Gastrocnemius medialis (tissue), 4 donors: ENCODE results near the gene IDH3A. TPM values are rescaled to one million over a fixed set of nuclear protein-coding genes. Genes with fewer than 3 reads are reported as not detected.

Experiments used
- ATAC-seq, 2 donors: fragments of 150-250 bp; one replicate each; pipeline ENCODE4 v1.9.1; 2016
- DNase-seq, 2 donors: peaks; one replicate each; pipeline ENCODE4 v3.0.0-alpha.2; 2019
- H3K27ac ChIP-seq, 4 donors: fragments of 200-600 bp; sonication (generic); 1 replicate in 1 of 4; 2 replicates in 3 of 4; pipeline ENCODE4 v1.5.1; 2016 to 2018; ENCODE audit warnings: mild to moderate bottlenecking in 2 of 4, moderate library complexity in 1 of 4
- H3K27me3 ChIP-seq, 3 donors: fragments of 200-600 bp; sonication (generic) in 2 of 3; 1 replicate in 1 of 3; 2 replicates in 2 of 3; pipeline versions ENCODE4 v1.5.1 to v1.6.0; 2016 to 2019; ENCODE audit warnings: mild to moderate bottlenecking in 1 of 3, moderate library complexity in 1 of 3
- H3K36me3 ChIP-seq, 2 donors: fragments of 200-600 bp; sonication (generic) in 1 of 2; one replicate each; pipeline ENCODE4 v1.5.1; 2017 to 2018
- H3K4me1 ChIP-seq, 2 donors: fragments of 200-600 bp; sonication (generic) in 1 of 2; one replicate each; pipeline ENCODE4 v1.5.1; 2016 to 2017; ENCODE audit warnings: mild to moderate bottlenecking in 2 of 2
- H3K4me3 ChIP-seq, 4 donors: fragments of 200-600 bp; sonication (generic) in 3 of 4; 1 replicate in 1 of 4; 2 replicates in 3 of 4; pipeline ENCODE4 v1.5.1; 2016 to 2019; ENCODE audit warnings: mild to moderate bottlenecking in 2 of 4
- H3K9me3 ChIP-seq, 3 donors: fragments of 200-600 bp; sonication (generic) in 2 of 3; 1 replicate in 1 of 3; 2 replicates in 2 of 3; pipeline ENCODE4 v1.5.1; 2016 to 2019
- CTCF ChIP-seq, 5 experiments: fragments of 450-650 bp in 3 of 5; fragments of 200-600 bp in 2 of 5; sonication (generic) in 2 of 5; IDR thresholded peaks in 4 of 5; conservative IDR thresholded peaks in 1 of 5; 1 replicate in 4 of 5; 2 replicates in 1 of 5; pipeline ENCODE4 v1.5.1; 2016 to 2019; ENCODE audit warnings: antibody characterized with exemption in 5 of 5, mild to moderate bottlenecking in 3 of 5, moderate library complexity in 3 of 5
- POLR2A ChIP-seq, 2 donors: fragments of 450-650 bp; IDR thresholded peaks; one replicate each; pipeline ENCODE4 v1.6.1; 2017; ENCODE audit warnings: antibody characterized with exemption in 2 of 2, mild to moderate bottlenecking in 2 of 2, moderate library complexity in 2 of 2
- in situ Hi-C, 4 donors: fragments of 200-750 bp; cut with MboI; loops; one replicate each; pipeline versions ENCODE4 v1.15.0 to v1.8.0; 2017; ENCODE audit warnings: low sequenced_read_pairs in 4 of 4
- intact Hi-C: fragments of 100-400 bp; cut with DNase I; formaldehyde crosslinking; loops from one replicate; pipeline ENCODE4 v1.15.1; 2023; ENCODE audit warnings: low total_unique reads
- total RNA-seq, 4 donors: library from RNA; depleted of rRNA; stranded (reverse); fragments of >200 nt; gene quantifications; one replicate each; pipeline versions ENCODE4 v1.1.0 to v1.2.3, GENCODE V29; 2016

Gene IDH3A
- total RNA-seq, 4 donors from 2014 or later: 133 to 202 (median 168) TPM

GRCh38 chr15:78159395-78159794 is 10.2 kb downstream of the IDH3A start:
- H3K4me3 ChIP-seq: no peak overlapping the region
- TF ChIP-seq CTCF (IDR thresholded peaks at IDR 0.05 in 4 of 5, conservative IDR thresholded peaks at IDR 0.05 in 1 of 5) (no peak), POLR2A (IDR thresholded peaks at IDR 0.05) (no peak)
- peaks cover 23 to 27% of the 10 kb centered on the region in 2 donors for H3K4me1 ChIP-seq
- intact Hi-C loops: no loop called here
- no peaks in the 10 kb centered on the region for H3K27me3 ChIP-seq
- peaks cover 0 to 67% of the 10 kb centered on the region in 2 donors for H3K36me3 ChIP-seq
- H3K9me3 ChIP-seq: no peaks in the 10 kb centered on the region
- ATAC-seq (no peak), DNase-seq (no peak)
- no peak overlapping the region for H3K27ac ChIP-seq
- in situ Hi-C loops: no loop called here

- DNase-seq (no peak), ATAC-seq (no peak)
- TF ChIP-seq POLR2A (IDR thresholded peaks at IDR 0.05) (no peak), CTCF (IDR thresholded peaks at IDR 0.05 in 4 of 5, conservative IDR thresholded peaks at IDR 0.05 in 1 of 5) (no peak)
- H3K27me3 ChIP-seq: no peaks in the 10 kb centered on the region
- no peaks in the 10 kb centered on the region for H3K9me3 ChIP-seq
- H3K36me3 ChIP-seq: peaks cover 5 to 93% of the 10 kb centered on the region in 2 donors
- in situ Hi-C loops: no loop called here
- intact Hi-C loops: no loop called here
- no peak overlapping the region for H3K27ac ChIP-seq
- no peak overlapping the region for H3K4me3 ChIP-seq
- peaks cover 0 to 2% of the 10 kb centered on the region in 2 donors for H3K4me1 ChIP-seq
These were observed 12.9 kb downstream of the IDH3A start for GRCh38 chr15:78162038-78162437.

GRCh38 chr15:78164010-78164409 is 14.8 kb downstream of the IDH3A start:
- Histone ChIP-seq H3K4me1 (no peaks in the 10 kb centered on the region), H3K36me3 (peaks cover 5 to 99% of the 10 kb centered on the region in 2 donors), H3K27ac (no peak overlapping the region), H3K4me3 (no peak overlapping the region), H3K27me3 (no peaks in the 10 kb centered on the region), H3K9me3 (no peaks in the 10 kb centered on the region)
- intact Hi-C loops (no loop called here), in situ Hi-C loops (no loop called here)
- TF ChIP-seq CTCF (IDR thresholded peaks at IDR 0.05 in 4 of 5, conservative IDR thresholded peaks at IDR 0.05 in 1 of 5): no peak
- TF ChIP-seq POLR2A (IDR thresholded peaks at IDR 0.05): no peak
- DNase-seq (no peak), ATAC-seq (no peak)

- peaks cover 0 to 6% of the 10 kb centered on the region in 2 donors for H3K4me1 ChIP-seq
- H3K27me3 ChIP-seq: no peaks in the 10 kb centered on the region
- no peaks in the 10 kb centered on the region for H3K9me3 ChIP-seq
- intact Hi-C loops (no loop called here), in situ Hi-C loops (no loop called here)
- H3K36me3 ChIP-seq: peaks cover 9 to 100% of the 10 kb centered on the region in 2 donors
- TF ChIP-seq POLR2A (IDR thresholded peaks at IDR 0.05) (no peak), CTCF (IDR thresholded peaks at IDR 0.05 in 4 of 5, conservative IDR thresholded peaks at IDR 0.05 in 1 of 5) (no peak)
- DNase-seq (no peak), ATAC-seq (no peak)
- H3K4me3 ChIP-seq: no peak overlapping the region
- H3K27ac ChIP-seq: no peak overlapping the region
These were observed 18.2 kb downstream of the IDH3A start for GRCh38 chr15:78167227-78167888.

- in situ Hi-C loops: no loop called here
- intact Hi-C loops: no loop called here
These were observed 19.4 kb downstream of the IDH3A start for GRCh38 chr15:78168608-78169007.

More at GRCh38 chr15:78168608-78169007, 19.4 kb downstream of the IDH3A start:
- Histone ChIP-seq H3K27me3 (no peaks in the 10 kb centered on the region), H3K4me3 (no peak overlapping the region), H3K9me3 (no peaks in the 10 kb centered on the region), H3K27ac (no peak overlapping the region), H3K36me3 (peaks cover 9 to 89% of the 10 kb centered on the region in 2 donors), H3K4me1 (peaks cover 0 to 6% of the 10 kb centered on the region in 2 donors)
- TF ChIP-seq POLR2A (IDR thresholded peaks at IDR 0.05) (no peak), CTCF (IDR thresholded peaks at IDR 0.05 in 4 of 5, conservative IDR thresholded peaks at IDR 0.05 in 1 of 5) (no peak)
- ATAC-seq (no peak), DNase-seq (no peak)
